Stimulated activated CD8-positive, alpha-beta memory T cell treated with anti-CD3 and anti-CD28 coated beads, Interleukin-4, amount 100 ng/mL, for 1 hour (primary cell): ENCODE data around the gene LARGE2.

Source experiments
- DNase-seq, 2 donors: peaks; one replicate each; pipeline ENCODE4 v3.0.0-alpha.2; 2020; ENCODE audit warnings: low read depth in 2 of 2, low spot score in 1 of 2

LARGE2 gene

DNA sequence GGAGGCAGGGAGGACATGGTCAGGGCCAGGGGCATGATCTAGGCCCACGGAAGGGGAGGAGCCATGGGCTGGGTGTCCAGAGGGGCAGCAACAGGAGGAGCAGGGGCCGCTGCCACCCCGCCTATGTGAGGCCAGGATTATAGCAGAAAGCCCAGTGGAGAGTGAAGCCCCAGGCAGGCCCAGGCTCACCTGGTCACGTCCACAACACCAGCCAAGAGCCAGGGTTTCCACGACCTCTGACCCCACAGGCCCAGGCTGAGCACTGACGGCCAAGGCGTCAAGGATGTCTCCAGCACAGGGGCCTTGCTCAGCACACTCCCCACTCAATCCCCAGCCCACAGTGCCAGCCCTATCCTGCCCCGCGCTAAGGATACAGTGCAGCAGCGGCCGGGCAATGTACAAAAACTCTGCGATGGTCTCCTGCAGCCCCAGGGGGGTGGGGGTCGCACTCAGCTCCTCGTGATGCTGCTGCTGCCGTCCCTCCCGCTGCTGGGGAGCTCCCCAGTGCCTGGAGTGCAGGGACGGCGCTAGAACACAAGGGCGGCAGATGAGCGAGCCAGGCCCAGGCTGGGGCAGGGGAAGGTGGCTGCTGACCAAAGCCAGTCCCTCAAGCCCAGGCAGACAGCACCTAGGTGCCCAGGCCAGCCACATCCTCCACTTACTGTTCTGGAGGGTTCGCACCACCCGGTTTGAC lies 8.4 kb upstream of the LARGE2 start:
- no peak for DNase-seq

DNA sequence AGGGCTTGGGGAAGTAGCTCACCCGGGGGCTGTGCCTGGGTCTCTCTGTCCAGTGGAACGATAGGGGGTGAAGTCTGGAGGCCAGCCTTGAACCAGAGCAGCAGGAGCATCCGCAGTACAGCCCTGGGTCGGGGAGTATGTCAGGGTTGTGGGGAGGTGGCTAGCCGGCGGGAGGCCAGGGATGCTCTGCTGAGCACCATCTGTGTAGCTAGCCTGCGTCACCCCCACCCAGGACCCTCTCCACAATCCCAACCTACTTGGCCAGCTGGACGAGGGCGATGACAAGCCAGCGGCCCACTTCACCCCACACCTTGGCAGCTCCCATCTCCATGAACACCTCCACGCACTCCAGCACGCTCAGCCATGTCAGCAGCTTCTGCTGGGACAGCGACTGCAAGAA lies 7.0 kb upstream of the LARGE2 start:
- DNase-seq = no peak

DNA sequence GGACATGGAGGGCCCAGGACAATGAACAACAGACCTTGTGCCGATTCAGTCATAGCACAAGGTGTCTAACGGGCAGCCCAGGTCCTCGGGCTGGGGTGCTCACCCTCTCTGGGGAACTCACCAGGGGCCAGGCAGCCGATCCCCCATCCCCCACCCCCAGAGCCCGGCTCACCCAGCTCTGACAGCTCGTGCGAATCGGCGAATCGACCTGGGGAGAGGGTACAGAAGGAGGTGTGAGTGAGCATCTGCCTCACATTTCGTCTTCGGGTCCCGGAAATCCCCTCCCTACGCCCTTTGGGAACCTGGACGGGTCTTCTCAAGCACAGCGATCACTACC lies 5.2 kb upstream of the LARGE2 start:
- DNase-seq = no peak

DNA sequence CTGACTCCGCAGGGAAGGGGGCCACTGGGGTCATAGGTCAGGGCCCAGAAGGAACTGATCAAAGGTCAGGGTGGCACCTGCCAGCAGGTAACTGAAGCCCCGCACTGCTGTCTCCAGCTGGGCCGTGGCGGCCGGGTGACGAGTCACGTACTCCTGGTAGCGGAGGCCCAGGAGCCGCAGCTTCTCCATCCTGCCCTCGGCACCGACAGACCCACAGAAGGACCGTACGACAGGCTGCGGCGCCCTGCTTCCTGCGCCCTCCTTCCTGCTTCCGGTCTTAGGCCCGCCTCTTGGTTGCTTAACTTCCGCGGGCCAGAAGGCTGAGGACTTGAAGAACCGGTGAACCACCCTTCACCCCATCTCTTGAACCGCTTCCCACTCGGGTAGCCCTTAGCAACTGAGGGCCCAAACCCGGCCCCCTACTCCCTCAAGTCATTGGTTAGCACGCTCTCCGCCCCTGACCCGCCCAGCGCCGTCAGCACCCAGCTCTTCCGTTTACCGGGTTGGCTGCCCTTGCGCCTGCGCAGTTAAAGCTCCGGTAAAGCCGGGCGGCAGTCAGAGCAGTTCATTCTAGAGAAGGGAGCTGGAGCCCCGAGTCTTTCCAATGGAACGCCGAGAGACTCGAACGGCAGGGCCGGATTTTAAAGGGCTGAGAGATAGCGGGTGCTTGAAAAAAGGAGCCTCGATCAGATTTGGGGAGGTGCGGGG lies 4.7 kb upstream of the LARGE2 start, which contains the start of gene PEX16:
Gene PEX16 (minus strand): TSS at position 255 of the 708 bp plus-strand sequence. CDS start 66 bp downstream, at position 189.
- DNase-seq = peak; percentile 70 to 91

DNA sequence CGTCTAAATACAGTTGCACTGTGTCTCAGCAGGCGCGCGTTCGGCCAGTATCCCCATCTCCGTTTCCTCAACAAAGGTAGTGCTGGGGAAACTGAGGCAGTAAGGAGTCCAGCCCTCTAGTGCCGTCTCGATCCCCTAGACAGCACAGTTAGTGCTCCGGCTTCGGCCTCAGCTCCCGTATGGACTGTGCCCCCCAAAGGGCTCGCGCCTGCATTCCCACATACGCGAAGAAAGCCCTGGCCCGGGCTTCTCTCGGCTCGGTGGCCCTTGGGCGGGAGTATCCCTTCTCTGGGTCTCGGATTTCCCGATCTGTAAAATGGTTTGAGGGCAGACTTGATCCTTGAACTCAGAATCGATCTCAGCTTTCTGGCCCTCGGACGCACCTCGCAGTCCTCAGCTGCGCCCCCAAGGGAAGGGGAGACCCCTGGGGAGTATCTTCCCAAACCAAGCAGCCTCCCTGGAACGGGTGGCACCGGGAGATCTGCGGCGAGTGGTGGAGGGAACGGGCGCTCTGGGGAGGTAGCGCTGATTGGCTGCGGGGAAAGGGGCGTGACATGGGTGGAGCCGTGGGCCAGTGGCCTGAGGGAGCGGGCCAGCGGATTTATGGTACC lies 4.0 kb upstream of the LARGE2 start:
- peak; percentile 14 to 31 for DNase-seq

DNA sequence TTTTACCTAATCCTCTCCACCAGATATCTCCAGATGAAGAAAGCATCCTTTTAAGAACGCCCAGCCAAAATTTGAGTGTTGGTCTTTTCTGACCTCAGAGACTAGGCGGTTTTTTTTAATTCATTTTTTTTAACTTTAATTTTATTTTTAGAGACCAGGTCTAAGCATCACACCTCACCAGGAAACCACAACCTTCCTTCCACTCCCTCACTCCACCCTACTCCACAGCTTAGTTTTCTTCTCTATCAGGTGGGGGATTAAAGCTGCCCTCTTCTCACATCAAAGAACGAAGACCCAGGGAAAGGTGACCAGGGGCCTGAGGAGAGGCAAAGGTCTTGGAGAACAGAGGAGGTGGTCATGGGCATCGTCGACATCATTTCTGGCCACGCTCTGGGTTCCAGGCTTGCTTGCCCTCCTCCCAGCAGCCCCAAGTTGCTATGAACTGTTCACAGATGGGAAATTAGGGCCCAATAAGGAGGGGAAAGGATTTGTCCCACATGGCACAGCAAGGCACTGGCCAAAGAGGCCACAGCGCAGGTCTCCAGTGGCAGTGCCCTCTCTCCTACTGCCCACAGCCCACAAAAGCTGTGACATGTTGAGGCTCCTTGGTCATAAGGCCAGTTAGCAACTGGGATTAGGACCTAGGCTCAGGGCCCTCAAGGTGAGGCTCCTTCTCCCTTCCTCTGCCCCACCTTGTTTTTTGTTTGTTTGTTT lies 3.3 kb upstream of the LARGE2 start:
- no peak for DNase-seq

DNA sequence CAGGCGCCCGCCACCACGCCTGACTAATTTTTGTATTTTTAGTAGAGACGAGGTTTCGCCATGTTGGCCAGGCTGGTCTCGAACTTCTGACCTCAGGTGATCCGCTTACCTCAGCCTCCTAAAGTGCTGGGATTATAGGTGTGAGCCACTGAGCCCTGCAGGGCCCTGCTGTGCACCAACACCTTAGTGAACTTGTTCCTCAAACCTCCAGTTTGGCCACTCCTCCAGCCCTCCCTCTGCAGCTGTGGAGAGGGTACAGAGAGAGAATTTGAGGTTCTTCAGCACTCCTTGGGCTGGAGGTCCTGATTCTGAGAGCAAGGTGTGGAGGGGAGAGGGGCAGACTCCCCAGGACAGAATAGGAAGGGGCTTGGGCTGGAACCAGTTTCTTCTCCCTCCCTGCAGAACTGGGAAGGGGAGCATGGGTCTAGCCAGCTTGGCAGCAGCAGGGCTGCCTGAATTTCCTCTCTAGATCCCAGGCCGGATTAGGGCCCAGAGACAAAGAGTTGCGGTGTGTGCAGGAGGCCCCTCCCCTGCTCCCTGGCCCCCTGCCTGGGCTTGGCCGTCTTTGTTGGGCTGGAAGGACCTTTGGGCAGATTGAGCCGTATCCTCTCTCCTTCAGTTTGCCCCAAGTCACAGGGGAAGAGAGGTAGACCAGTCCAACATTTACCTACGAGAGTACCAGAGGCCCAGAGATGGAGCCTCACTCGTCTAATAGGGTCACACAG lies 2.5 kb upstream of the LARGE2 start:
- no peak for DNase-seq

DNA sequence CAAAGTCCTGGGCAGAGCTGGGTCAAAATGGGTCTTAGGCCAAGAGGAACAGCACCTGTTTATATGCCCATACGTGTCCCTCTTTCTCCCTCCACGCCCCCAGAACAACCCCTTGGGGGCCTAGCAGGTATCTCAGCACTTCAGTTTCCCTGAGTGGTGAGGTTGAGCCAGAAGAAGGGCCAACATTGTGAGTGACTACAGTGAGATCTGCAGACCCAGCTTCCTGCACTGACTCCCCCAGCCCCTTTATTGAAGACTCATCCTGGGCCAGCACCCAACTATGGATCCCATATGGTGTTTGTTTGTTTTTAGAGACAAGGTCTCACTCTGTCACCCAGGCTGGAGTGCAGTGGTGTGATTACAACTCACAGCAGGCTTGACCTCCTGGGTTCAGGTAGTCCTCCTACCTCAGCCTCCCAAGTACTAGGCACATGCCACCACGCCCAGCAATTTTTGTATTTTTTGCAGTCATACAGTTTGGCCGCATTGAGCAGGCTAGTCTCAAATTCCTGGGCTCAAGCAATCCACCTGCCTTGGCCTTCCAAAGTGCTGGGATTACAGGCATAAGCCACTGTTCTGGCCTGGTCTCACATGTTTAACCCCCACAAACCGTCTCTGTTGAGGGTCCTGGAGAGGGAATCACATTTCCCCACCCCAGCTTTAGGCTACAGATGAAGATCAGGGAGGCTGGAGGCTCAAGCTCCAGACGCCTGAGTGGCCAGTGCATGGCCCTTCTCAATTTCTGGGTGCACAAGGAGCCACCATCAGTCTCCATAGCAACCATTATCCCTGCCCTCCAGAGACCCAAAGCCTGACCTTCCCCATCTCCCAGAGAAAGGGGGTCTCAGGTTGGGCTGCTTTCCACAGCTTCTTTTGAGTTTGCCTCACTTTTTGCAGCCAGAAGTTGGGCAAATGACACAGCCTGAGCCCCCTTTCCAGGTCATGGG lies 1.7 kb upstream of the LARGE2 start:
- no peak for DNase-seq

DNA sequence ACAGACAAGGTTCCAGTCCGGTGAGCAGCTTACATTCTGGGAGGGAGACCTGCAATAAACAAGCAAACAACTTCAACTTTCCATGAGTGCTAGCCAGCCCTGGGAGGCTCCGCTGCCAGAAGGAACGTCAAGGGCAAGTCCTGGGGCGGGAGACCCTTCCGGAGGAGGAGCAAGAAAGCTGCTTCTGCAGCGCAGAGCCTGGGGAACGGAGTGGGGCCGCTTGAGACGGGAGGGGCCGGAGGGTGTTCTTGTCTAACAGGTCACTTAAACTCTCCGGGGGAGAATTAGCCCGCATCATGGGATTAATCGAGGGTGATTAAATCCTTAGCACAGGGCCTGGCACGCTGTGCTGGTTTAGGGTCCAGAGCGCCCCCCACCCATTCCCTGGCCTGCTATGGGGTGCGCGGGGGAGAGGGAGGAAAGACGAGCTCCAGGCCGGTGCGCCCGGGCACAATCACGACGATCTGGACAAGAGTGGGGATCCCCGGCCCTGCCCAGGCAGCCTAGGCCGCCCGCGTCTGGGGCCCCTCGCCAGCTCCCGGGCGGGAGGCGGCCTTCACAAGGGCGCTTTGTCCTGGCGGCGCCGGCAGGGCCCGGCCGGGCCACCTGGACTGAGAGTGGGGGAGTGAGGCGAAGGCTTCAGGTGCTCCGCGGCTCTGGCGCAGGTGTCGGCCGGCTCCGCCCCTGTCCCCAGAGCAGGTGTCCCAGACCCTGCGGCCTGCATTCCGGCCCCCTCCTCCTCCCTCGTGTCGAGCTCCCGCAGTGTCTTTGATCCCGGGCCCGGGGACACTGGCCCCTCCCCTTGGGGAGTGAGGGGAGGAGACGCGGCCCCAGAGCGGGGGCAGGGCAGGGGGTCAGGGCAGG lies 663 bp upstream of the LARGE2 start:
- DNase-seq = no peak

DNA sequence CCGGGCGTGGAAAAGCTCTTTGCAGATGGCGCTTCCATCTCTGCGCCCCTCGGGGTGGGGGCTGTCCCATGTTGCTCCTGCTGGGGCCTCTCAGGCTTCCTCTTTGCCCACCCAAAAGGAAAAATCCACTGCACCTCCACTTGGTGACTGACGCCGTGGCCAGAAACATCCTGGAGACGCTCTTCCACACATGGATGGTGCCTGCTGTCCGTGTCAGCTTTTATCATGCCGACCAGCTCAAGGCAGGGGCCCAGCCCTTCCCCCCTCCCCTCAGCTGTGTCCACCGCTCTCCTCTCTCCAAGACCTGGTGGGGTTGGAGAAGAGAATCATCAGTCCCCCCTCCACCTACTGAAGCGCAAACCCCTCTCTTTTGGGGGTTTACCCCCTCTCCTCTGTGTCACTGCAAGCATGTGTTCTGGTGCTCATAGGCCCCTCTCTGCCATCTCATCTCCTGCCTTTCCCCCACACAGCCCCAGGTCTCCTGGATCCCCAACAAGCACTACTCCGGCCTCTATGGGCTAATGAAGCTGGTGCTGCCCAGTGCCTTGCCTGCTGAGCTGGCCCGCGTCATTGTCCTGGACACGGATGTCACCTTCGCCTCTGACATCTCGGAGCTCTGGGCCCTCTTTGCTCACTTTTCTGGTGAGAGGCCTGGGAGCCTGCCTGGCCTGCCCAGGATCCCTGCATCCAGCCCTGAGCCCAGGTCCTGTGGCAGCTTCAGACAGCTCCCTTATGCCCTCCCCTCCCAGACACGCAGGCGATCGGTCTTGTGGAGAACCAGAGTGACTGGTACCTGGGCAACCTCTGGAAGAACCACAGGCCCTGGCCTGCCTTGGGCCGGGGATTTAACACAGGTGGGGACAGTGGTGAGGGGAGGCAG lies 1.8 kb downstream of the LARGE2 start:
- DNase-seq = no peak

DNA sequence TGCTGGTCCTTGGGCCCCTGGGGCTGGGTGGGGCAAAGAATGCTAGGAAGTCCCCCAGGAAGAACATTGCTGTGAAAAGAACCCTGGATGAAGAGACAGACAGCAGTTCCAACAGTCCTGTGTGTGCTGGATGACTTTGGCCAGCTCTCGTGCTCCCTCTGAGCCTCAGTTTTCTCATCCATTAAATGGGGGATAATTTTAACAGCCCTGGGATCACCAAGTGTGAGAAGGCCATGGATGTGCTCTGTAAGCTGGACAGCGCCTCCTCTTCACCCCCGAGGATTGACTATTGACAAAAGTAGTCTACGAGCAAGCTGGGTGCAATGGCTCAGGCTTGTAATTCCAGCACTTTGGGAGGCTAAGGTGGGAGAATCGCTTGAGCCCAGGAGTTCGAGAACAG lies 2.5 kb downstream of the LARGE2 start:
- DNase-seq = no peak

DNA sequence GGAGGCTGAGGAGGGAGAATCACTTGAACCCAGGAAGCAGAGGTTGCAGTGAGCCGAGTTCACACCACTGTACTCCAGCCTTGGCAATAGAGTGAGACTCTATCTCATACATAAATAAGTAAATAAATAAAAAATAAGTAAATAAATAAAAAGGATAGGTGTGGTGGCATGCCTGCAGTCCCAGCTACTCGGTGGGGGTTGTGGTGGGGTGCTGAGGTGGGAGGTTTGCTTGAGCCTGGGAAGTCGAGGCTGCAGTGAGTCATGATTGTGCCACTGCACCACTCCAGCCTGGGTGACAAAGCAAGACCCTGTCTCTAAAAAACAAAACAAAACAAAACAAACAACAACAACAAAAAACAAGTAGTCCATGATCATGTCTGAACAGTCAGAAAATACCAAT lies 3.1 kb downstream of the LARGE2 start:
- DNase-seq = no peak

DNA sequence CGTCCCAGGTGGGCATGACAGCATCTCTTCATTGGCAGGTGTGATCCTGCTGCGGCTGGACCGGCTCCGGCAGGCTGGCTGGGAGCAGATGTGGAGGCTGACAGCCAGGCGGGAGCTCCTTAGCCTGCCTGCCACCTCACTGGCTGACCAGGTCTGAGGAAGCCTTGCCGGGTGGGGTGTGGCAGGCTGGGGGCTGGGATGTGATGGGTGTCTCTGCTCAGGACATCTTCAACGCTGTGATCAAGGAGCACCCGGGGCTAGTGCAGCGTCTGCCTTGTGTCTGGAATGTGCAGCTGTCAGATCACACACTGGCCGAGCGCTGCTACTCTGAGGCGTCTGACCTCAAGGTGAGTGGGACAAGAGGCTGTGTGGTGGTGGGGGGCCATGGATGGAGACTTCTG lies 3.5 kb downstream of the LARGE2 start:
- no peak for DNase-seq

DNA sequence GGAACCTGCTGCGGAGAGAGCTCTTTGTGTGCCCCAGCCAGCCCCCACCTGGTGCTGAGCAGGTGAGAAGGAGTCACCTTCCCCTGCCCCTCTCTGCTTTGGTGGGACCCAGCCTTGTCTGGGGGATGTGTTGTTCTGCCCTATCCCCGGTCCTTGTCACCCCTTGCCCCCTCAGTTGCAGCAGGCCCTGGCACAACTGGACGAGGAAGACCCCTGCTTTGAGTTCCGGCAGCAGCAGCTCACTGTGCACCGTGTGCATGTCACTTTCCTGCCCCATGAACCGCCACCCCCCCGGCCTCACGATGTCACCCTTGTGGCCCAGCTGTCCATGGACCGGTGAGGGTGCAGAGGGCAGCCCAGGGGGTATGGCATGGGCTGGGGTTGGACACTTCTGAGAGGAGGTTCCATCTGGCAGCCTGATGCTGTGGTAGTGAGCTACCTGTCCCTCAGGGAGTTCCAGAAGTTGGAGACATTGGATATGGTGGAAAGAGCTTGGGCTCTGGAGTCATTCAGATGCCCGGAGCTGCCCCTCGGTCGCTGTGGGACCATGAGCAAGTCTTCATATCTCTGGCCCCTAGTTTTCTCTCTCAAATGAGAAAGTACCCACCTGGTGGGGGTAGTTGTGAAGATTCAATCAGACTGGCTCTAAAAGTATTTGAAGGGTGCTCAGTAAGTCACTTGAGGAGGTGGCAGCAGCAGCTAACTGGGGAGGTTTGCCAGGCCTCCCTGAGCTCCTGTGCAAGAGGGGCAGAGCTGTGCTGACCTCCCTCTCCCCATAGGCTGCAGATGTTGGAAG lies 4.3 kb downstream of the LARGE2 start:
- no peak for DNase-seq

DNA sequence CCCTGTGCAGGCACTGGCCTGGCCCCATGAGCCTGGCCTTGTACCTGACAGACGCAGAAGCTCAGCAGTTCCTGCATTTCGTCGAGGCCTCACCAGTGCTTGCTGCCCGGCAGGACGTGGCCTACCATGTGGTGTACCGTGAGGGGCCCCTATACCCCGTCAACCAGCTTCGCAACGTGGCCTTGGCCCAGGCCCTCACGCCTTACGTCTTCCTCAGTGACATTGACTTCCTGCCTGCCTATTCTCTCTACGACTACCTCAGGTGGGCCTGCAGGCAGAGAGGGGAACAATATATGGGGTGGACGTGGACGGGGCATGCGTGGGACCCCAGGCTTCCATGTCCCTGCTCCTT lies 4.9 kb downstream of the LARGE2 start:
- no peak for DNase-seq

DNA sequence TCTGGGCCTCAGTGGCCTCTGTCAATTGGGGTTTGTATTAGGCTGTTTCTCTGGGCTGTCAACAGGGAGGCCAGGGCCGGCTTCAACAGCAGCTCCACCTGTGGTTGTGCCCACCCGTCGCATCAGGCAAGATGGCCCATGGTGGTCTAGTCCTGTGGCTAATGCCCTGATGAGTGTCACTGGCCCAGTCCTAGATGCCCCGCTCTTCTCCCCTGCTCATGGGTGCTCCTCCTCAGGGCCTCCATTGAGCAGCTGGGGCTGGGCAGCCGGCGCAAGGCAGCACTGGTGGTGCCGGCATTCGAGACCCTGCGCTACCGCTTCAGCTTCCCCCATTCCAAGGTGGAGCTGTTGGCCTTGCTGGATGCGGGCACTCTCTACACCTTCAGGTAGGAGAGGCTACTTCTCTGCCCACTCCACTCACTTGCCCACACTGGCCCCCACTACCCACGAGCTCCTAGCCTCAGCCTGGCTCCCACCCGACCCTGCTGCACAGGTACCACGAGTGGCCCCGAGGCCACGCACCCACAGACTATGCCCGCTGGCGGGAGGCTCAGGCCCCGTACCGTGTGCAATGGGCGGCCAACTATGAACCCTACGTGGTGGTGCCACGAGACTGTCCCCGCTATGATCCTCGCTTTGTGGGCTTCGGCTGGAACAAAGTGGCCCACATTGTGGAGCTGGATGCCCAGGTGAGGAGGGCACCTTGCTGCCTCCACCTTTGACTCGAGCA lies 5.4 kb downstream of the LARGE2 start:
- DNase-seq = no peak
